ENCODE data around the gene DNAL1.

DNA sequence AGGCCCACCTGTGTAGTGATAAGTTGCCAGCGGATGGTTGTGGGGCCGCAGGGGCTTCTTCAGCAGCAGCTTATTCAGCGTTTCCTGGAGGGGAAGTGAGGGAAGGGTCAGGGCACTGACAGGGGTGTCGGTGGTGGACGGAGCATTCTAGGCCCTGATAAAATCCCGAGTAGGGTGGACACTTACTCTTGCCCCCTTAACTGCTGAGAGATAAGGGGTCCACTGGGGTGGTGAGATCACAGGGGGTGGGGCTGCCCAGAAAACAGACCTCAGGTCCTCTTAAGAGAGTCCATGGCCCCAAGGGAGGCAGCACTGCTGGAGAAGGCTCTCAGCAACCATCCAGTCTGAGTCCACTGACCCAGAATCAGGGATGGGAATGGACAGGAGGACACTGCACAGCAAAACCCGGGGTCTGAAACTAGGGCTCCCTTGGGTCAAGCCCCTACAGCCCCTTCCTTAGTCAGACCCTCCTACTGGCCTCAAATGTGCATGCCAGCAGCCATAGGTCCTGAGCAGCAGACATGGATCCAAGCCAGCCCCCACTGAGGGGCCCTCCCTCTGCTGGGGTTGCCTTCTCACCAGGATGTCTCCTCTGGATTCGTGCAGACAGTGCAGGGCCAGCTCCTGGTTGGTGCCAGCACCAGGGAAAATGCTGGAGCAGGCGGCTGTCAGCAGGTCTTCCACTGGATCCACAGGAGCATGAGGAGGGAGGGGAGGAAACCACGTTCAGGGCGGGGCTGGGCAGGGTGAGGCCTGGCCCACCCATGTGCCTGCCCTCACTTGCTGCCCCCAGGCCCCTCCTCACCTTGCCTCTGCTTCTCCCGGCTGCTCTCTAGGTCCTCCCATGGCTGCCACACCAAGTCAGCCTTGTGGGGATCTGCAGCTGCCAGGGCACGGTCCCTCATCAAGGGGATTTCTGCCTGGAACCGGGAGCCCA lies 81.5 kb downstream of the DNAL1 start:
- TF ChIP-seq POLR2A (IDR thresholded peaks at IDR 0.05; ENCODE audit: low read length) (no peak), EHMT2 (IDR thresholded peaks at IDR 0.05; ENCODE audit: low read depth) (no peak), SMC3 (IDR thresholded peaks at IDR 0.05) (no peak), FOSB (CRISPR knock-in tag; IDR thresholded peaks at IDR 0.05) (no peak), BHLHE40 (IDR thresholded peaks at IDR 0.05; ENCODE audit: low read depth, low read length) (no peak), NFE2L2 (conservative IDR thresholded peaks at IDR 0.05; ENCODE audit: low read length) (no peak), REST (IDR thresholded peaks at IDR 0.05) (no peak), KDM1A (IDR thresholded peaks at IDR 0.05; ENCODE audit: low read depth) (no peak), CHD2 (IDR thresholded peaks at IDR 0.05; ENCODE audit: low read length, partially characterized antibody) (no peak)
- TF ChIP-seq, protein P1, sequence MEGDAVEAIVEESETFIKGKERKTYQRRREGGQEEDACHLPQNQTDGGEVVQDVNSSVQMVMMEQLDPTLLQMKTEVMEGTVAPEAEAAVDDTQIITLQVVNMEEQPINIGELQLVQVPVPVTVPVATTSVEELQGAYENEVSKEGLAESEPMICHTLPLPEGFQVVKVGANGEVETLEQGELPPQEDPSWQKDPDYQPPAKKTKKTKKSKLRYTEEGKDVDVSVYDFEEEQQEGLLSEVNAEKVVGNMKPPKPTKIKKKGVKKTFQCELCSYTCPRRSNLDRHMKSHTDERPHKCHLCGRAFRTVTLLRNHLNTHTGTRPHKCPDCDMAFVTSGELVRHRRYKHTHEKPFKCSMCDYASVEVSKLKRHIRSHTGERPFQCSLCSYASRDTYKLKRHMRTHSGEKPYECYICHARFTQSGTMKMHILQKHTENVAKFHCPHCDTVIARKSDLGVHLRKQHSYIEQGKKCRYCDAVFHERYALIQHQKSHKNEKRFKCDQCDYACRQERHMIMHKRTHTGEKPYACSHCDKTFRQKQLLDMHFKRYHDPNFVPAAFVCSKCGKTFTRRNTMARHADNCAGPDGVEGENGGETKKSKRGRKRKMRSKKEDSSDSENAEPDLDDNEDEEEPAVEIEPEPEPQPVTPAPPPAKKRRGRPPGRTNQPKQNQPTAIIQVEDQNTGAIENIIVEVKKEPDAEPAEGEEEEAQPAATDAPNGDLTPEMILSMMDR (IDR thresholded peaks at IDR 0.05), result no peak
- TF ChIP-seq, protein P2, sequence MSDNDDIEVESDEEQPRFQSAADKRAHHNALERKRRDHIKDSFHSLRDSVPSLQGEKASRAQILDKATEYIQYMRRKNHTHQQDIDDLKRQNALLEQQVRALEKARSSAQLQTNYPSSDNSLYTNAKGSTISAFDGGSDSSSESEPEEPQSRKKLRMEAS (IDR thresholded peaks at IDR 0.05), result no peak

All from A549 (cell line).